Mesodermal cell (in vitro differentiated cells): Measurements from ENCODE around the gene MGST2.
"Not testable (repeated sequence)": the region's sequence is repeated elsewhere in the genome, so short reads cannot be mapped to it uniquely, and the experiment has no call there.

Source experiments
- H3K27ac ChIP-seq: 2 replicates; pipeline ENCODE4 v1.7.0; 2013; ENCODE audit warnings: mild to moderate bottlenecking, low read depth, low read length, moderate library complexity; ENCODE audit not compliant: severe bottlenecking
- H3K36me3 ChIP-seq: 2 replicates; pipeline ENCODE4 v1.7.1; 2013; ENCODE audit warnings: mild to moderate bottlenecking, low read length, moderate library complexity; ENCODE audit not compliant: control insufficient read depth, insufficient read depth
- H3K4me1 ChIP-seq: one replicate; pipeline ENCODE4 v1.7.1; 2013; ENCODE audit warnings: mild to moderate bottlenecking, low read length; ENCODE audit not compliant: insufficient read depth, control insufficient read depth, poor library complexity, severe bottlenecking
- H3K4me3 ChIP-seq: 2 replicates; pipeline ENCODE4 v1.7.0; 2013; ENCODE audit warnings: low read length, control low read depth, mild to moderate bottlenecking; ENCODE audit not compliant: insufficient read depth, poor library complexity, severe bottlenecking; ENCODE audit errors: extremely low read depth
- H3K9me3 ChIP-seq: 2 replicates; pipeline ENCODE4 v1.7.1; 2013; ENCODE audit warnings: mild to moderate bottlenecking, low read length, moderate library complexity; ENCODE audit not compliant: control insufficient read depth
- WGBS, 2 experiments: methylation state at CpG; one replicate each; pipeline ENCODE4 v1.1.5; 2013; ENCODE audit warnings: missing lambda C conversion rate in 2 of 2; ENCODE audit not compliant: insufficient coverage in 2 of 2; 5-methylcytosine and 5-hydroxymethylcytosine counted together

MGST2 gene

DNA sequence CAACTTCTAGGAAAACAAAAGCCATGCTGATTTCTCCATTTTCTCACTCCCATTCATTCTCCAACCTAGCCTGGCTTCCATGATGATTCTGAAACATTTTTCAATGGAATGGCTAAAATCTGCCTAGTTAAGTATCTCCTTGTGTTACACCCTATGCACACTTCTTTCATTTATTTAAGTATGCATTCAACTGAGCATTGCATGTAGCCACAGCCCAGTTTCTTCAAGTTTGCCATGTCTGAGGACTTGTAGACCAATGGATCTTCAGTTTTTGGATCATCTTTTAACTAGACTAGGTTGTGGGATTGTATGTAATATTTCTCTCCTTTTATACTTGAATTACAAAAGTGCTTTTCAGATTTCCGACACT is 35.5 kb upstream of the MGST2 start:
- Histone ChIP-seq H3K4me3 (no peak overlapping the region), H3K4me1 (no peaks in the 10 kb centered on the region), H3K36me3 (no peaks in the 10 kb centered on the region), H3K27ac (no peak overlapping the region), H3K9me3 (peaks cover 3% of the 10 kb centered on the region)
- no CpG with 5 or more reads among the region's 1 CpG for WGBS, 2 experiments

- WGBS, 2 experiments, result 74 to 76% methylated on average over 5 of the region's 5 CpGs
- Histone ChIP-seq H3K27ac (no peak overlapping the region), H3K36me3 (no peaks in the 10 kb centered on the region), H3K4me3 (no peak overlapping the region), H3K9me3 (peaks cover 3% of the 10 kb centered on the region), H3K4me1 (no peaks in the 10 kb centered on the region)
Observed at GRCh38 chr4:139630991-139631390, 34.6 kb upstream of the MGST2 start.

DNA sequence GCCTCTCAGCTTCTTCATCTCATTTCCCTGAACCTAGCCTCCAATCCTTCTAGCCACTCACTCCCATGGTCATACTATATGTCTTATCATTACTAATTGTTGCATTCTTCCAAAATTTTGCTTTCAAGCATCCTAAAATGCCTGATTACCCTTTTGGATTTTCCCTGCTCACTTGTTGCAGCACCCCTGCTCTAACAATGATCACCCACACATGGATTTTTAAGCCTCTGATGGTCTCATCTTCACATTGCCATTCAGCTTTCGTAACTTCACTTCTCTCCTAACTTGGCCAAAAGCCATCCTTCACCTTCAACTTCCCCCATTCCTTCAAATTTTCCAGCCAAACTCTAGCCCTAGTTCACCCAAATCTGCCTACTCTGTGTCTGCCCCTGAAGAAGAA is 33.8 kb upstream of the MGST2 start:
- no peak overlapping the region for H3K27ac ChIP-seq
- 82 to 100% methylated on average over 1 of the region's 1 CpG for WGBS, 2 experiments
- no peaks in the 10 kb centered on the region for H3K4me1 ChIP-seq
- H3K4me3 ChIP-seq, result no peak overlapping the region
- no peaks in the 10 kb centered on the region for H3K36me3 ChIP-seq
- H3K9me3 ChIP-seq, result peaks cover 3% of the 10 kb centered on the region

DNA sequence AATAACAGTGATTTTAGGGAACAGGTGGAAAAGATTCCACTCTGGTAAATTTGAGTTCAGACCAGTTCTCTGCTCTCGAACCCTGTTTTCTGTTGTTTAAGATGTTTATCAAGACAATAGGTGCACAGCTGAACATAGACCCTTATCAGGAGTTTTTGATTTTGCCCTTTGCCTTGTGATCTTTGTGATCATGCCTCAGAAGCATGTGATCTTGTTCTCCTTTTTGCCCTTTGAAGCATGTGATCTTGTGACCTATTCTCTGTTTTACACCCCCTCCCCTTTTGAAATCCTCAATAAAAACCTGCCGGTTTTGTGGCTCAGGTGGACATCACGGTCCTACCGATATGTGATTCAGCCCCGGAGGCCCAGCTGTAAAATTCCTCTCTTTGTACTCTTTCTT is 32.9 kb upstream of the MGST2 start:
- WGBS, 2 experiments, result 81 to 84% methylated on average over 3 of the region's 5 CpGs

DNA sequence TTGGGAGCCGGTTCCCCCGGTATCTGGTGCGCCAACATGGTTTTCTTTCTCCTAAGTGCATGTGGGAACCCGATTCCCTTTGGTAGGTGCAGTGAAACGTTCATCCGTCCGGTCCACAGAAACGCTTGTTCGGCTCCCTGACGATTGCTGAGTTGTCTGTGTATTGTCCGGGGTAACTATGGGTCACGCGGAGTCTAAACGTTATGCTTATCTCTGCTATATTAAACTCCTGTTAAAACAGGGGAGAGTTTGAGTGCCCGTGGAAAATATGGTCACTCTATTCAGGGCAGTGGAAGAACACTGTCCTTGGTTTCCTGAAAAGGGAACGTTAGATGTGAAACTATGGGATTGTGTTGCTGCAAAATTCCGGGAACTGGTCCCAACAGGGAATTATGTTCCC is 32.4 kb upstream of the MGST2 start:
- no peaks in the 10 kb centered on the region for H3K4me1 ChIP-seq
- H3K9me3 ChIP-seq, result peaks cover 3% of the 10 kb centered on the region
- H3K4me3 ChIP-seq, result no peak overlapping the region
- 86 to 90% methylated on average over 12 of the region's 17 CpGs for WGBS, 2 experiments
- H3K36me3 ChIP-seq, result no peaks in the 10 kb centered on the region
- no peak overlapping the region for H3K27ac ChIP-seq

More for the DNA sequence above, 32.9 kb upstream of the MGST2 start:
- not testable (repeated sequence) for H3K4me1 ChIP-seq, H3K27ac ChIP-seq, H3K4me3 ChIP-seq, H3K36me3 ChIP-seq, H3K9me3 ChIP-seq

DNA sequence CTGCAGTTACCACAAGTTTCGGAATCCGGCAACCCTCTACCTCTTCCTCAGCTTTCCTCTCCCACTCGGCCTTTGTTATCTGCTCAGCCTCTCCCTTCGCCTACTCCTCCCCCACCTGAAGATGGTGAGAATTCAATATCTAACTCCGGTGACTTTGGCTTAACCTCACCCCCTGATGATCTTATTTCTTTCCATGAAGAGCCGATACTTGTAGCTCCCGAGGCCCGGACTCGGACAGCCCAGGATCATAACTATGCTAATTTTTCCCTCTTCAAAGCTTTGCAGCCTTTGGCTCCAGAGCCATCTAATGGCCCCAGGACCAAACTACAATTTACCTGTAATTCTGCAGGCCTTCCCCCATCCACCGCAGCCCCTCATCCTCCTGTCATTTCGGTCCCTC is 32.0 kb upstream of the MGST2 start:
- WGBS, 2 experiments, result 16 to 21% methylated on average over 11 of the region's 11 CpGs
- Histone ChIP-seq H3K36me3 (no peaks in the 10 kb centered on the region), H3K27ac (no peak overlapping the region), H3K9me3 (peaks cover 6% of the 10 kb centered on the region), H3K4me3 (no peak overlapping the region), H3K4me1 (no peaks in the 10 kb centered on the region)

GRCh38 chr4:139635966-139636365 is 29.7 kb upstream of the MGST2 start:
- Histone ChIP-seq H3K9me3 (peaks cover 9% of the 10 kb centered on the region), H3K36me3 (no peaks in the 10 kb centered on the region), H3K4me1 (peaks cover 3% of the 10 kb centered on the region), H3K27ac (no peak overlapping the region), H3K4me3 (no peak overlapping the region)
- no CpG with 5 or more reads among the region's 3 CpGs for WGBS, 2 experiments

GRCh38 chr4:139638306-139638705 is 27.3 kb upstream of the MGST2 start:
- not testable (repeated sequence) for H3K27ac ChIP-seq, H3K9me3 ChIP-seq, H3K4me3 ChIP-seq, H3K4me1 ChIP-seq, H3K36me3 ChIP-seq
- 80% methylated on average over 1 of the region's 3 CpGs; no CpG with 5 or more reads in 1 of the 2 experiments for WGBS, 2 experiments

DNA sequence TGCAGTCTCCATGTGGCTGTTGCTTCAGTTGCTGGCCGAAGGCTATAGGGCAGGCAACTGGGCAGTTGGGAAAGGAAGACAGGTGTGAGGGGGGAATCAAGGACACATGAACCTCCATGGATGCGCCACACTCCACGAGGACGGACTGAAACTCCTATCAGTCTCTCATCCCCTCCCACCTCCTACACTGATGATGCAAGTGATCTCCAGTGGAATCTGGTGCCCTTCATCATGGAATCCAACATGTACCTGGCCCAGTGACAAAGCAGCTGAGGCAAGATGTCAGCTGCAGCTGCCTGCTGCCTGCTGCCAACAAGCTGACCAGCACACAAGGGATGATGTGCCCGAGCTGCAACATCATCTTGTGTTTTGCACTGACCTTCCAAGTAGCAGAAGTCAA is 26.0 kb upstream of the MGST2 start:
- H3K36me3 ChIP-seq, result no peaks in the 10 kb centered on the region
- peaks cover 9% of the 10 kb centered on the region for H3K9me3 ChIP-seq
- H3K4me3 ChIP-seq, result no peak overlapping the region
- H3K27ac ChIP-seq, result no peak overlapping the region
- peaks cover 9% of the 10 kb centered on the region for H3K4me1 ChIP-seq
- 95 to 98% methylated on average over 2 to 5 of the region's 5 CpGs for WGBS, 2 experiments

DNA sequence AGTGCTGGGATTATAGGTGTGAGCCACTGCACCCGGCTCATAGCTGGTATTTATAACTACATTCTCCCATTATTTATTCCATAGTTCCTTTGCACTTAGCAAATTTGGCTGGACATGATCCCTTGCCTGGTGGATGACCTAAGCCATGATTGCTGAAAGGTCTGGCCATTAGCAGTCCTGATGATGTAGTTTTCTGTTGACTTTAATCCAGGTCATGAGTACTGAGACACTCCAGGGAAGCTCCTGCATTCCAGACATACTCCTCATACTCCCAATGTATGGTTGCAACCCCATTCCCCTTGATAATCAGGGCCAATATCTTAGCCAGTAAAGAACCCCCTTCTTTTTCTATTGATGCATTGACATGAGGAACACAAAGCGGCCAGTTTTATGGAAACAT is 24.4 kb upstream of the MGST2 start:
- no peak overlapping the region for H3K4me3 ChIP-seq
- 100% methylated on average over 1 of the region's 2 CpGs for WGBS, 2 experiments

GRCh38 chr4:139642364-139642763 is 23.3 kb upstream of the MGST2 start:
- H3K9me3 ChIP-seq, result peaks cover 9% of the 10 kb centered on the region
- H3K4me1 ChIP-seq, result peaks cover 9% of the 10 kb centered on the region
- H3K4me3 ChIP-seq, result no peak overlapping the region
- no peak overlapping the region for H3K27ac ChIP-seq
- WGBS, 2 experiments, result 90 to 100% methylated on average over 2 of the region's 2 CpGs
- no peaks in the 10 kb centered on the region for H3K36me3 ChIP-seq

More for the DNA sequence above, 24.4 kb upstream of the MGST2 start:
- Histone ChIP-seq H3K36me3 (no peaks in the 10 kb centered on the region), H3K4me1 (peaks cover 9% of the 10 kb centered on the region), H3K9me3 (peaks cover 9% of the 10 kb centered on the region), H3K27ac (no peak overlapping the region)
